Testis (tissue), 3 donors: ENCODE results near the gene SLCO3A1. TPM values are rescaled to one million over a fixed set of nuclear protein-coding genes. Genes with fewer than 3 reads are reported as not detected.
A peak's percentile ranks its signal among the peaks of the same experiment; 100 is the strongest.
"Not testable (repeated sequence)": the region's sequence is repeated elsewhere in the genome, so short reads cannot be mapped to it uniquely, and the experiment has no call there.

ENCODE experiments used
- DNase-seq: peaks from one replicate; pipeline ENCODE4 v3.0.0-alpha.2; 2019
- H3K27ac ChIP-seq, 2 donors: fragments of 200-600 bp; sonication (generic); one replicate each; pipeline ENCODE4 v1.5.1; 2019
- H3K27me3 ChIP-seq: fragments of 200-600 bp; sonication (generic); one replicate; pipeline ENCODE4 v1.5.1; 2019
- H3K36me3 ChIP-seq: fragments of 200-600 bp; sonication (generic); one replicate; pipeline ENCODE4 v1.5.1; 2017; ENCODE audit warnings: low read depth; ENCODE audit errors: missing control alignments
- H3K4me1 ChIP-seq: fragments of 200-600 bp; sonication (generic); one replicate; pipeline ENCODE4 v1.5.1; 2019
- H3K4me3 ChIP-seq, 2 donors: fragments of 200-600 bp; sonication (generic); one replicate each; pipeline ENCODE4 v1.5.1; 2017 to 2019
- H3K9me3 ChIP-seq: fragments of 200-600 bp; sonication (generic); one replicate; pipeline ENCODE4 v1.5.1; 2017
- POLR2A ChIP-seq: fragments of 450-650 bp; IDR thresholded peaks from one replicate; pipeline ENCODE4 v1.6.1; 2017; ENCODE audit warnings: antibody characterized with exemption, mild to moderate bottlenecking, moderate library complexity
- WGBS, 2 donors: methylation state at CpG; one replicate each; pipeline ENCODE4 v1.1.5; 2018; 5-methylcytosine and 5-hydroxymethylcytosine counted together
- intact Hi-C: fragments of 100-400 bp; cut with DNase I; formaldehyde crosslinking; loops from one replicate; pipeline ENCODE4 v1.15.1; 2023; ENCODE audit warnings: low total_unique reads
- polyA plus RNA-seq: library from polyadenylated mRNA; stranded (reverse); fragments of 350-450 nt; fragmentation: Illumina TruSeq; extraction: RNeasy Lipid Tissue Mini Kit (QIAGEN cat#74804); gene quantifications from one replicate; pipeline ENCODE4 v1.2.3, GENCODE V29; 2014; ENCODE audit warnings: low read depth, low replicate concordance; ENCODE audit not compliant: insufficient read depth
- total RNA-seq, 2 donors: library from RNA; depleted of rRNA; stranded (reverse); fragments of >200 nt; gene quantifications; one replicate each; pipeline ENCODE4 v1.2.3, GENCODE V29; 2016
- TF ChIP-seq, protein P1 (sequence below), 3 experiments: fragments of 450-650 bp in 2 of 3; fragments of 200-600 bp in 1 of 3; sonication (generic) in 1 of 3; IDR thresholded peaks; one replicate each; pipeline ENCODE4 v1.5.1; 2016 to 2019; ENCODE audit warnings: antibody characterized with exemption in 3 of 3, mild to moderate bottlenecking in 2 of 3, moderate library complexity in 1 of 3

Gene SLCO3A1
- total and polyA plus RNA-seq, 3 donors from 2014 or later = 76.3 to 144 (median 77.2) TPM

DNA sequence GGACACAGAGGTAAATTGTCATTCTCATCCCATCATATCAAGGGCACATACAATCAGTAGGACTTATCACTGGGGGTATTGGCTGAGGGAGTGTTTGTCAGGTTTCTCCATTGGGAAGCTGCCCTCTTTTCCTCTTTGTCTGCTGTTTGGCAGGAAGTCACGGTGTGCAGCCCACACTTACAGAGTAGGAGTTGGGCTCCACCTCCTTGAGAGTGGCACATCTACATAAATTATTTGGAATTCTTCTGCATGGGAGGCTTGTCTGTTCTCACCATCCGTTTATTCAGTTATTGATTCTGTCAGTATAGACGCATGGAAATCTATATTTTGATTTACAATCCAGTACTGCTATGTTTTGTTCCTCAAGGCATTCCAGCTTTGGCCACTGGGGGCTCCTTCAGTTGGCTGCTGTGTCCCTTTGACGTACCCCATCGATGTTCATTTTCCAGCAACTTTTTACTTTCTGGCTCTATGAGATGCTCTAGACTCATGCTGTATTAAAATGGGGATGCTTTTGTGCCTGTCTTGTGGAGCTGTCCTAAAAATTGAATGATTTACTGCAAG, 200.3 kb downstream of the SLCO3A1 start:
- intact Hi-C loops = no loop called here
- H3K27ac ChIP-seq = no peak overlapping the region
- DNase-seq = no peak
- H3K36me3 ChIP-seq = no peaks in the 10 kb centered on the region
- WGBS, 2 donors = 64 to 71% methylated on average over 5 of the region's 5 CpGs
- TF ChIP-seq, protein P1, sequence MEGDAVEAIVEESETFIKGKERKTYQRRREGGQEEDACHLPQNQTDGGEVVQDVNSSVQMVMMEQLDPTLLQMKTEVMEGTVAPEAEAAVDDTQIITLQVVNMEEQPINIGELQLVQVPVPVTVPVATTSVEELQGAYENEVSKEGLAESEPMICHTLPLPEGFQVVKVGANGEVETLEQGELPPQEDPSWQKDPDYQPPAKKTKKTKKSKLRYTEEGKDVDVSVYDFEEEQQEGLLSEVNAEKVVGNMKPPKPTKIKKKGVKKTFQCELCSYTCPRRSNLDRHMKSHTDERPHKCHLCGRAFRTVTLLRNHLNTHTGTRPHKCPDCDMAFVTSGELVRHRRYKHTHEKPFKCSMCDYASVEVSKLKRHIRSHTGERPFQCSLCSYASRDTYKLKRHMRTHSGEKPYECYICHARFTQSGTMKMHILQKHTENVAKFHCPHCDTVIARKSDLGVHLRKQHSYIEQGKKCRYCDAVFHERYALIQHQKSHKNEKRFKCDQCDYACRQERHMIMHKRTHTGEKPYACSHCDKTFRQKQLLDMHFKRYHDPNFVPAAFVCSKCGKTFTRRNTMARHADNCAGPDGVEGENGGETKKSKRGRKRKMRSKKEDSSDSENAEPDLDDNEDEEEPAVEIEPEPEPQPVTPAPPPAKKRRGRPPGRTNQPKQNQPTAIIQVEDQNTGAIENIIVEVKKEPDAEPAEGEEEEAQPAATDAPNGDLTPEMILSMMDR (IDR thresholded peaks at IDR 0.05) = peak in 2 of 3 experiments; percentile 5 to 38
- no peak for TF ChIP-seq POLR2A
- H3K9me3 ChIP-seq = no peaks in the 10 kb centered on the region
- H3K4me1 ChIP-seq = no peaks in the 10 kb centered on the region
- H3K27me3 ChIP-seq = no peaks in the 10 kb centered on the region
- H3K4me3 ChIP-seq = no peak overlapping the region

DNA sequence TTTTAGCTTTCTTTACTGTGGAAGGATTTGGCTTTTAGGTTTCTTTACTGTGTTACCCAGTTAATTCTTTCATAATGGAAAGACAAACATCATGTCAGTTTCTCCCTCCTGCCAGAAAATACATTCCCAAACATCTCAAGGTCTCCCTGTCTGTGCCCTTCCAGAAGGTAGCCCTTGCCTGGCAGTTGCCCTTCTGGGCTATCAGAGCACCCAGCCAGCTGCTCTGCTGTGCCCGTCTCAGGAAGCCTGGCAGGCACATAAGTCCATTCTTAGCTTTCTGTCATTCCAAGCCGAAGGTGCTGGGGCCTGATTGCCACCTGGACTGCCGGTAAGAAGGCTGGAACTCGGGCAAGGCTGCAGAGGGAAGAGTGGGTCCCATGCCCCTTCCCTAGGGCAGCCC, 203.4 kb downstream of the SLCO3A1 start:
- H3K27ac ChIP-seq = no peak overlapping the region
- H3K36me3 ChIP-seq = no peaks in the 10 kb centered on the region
- H3K9me3 ChIP-seq = no peaks in the 10 kb centered on the region
- WGBS, 2 donors = 56 to 67% methylated on average over 3 to 4 of the region's 4 CpGs
- intact Hi-C loops = no loop called here
- no peaks in the 10 kb centered on the region for H3K27me3 ChIP-seq
- no peak overlapping the region for H3K4me3 ChIP-seq
- H3K4me1 ChIP-seq = no peaks in the 10 kb centered on the region
- DNase-seq = no peak
- no peak for TF ChIP-seq POLR2A

DNA sequence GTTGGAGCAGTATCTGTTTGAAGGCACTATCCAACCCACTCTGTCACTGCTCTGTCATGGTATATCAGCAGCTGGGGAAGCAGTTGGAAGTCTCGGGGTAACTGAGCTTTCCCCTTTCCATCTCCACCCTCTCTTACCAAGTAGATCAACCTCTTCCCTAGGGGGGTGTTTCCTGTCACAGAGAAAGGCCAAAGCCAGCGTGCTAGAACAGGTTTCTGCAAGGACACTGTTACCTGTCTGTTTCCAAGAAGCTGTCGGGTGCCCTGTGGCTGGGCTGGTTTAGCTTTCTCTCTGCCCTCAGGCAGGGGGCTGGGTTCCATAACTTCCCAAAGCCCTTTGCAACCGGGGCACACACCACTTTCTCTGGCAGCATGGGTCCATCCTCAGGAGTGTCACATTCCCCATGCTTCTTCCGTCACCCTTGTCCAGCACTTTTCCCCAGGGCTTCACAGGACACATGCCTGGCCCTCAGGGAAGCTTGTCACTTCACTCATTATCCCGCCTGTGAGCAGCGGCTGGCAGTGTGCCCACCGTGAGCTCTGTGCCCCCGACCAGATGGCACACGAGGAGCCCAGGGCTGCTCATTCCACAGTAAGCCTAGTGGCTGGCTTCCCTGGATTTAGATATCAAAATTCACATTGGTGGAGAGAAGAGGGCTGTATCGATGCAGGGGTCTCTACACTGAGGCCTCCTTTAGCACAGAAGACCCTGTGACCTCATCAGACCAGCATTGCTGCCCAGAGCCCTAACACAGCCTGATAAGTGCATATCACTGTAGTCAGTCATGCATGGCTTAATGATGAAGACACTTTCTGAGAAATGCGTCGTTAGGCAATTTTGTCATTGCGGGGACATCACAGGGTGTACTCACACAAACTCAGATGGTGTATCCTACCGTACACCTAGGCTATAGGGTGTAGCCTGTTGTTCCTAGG, 205.8 kb downstream of the SLCO3A1 start:
- H3K4me3 ChIP-seq = no peak overlapping the region
- no peaks in the 10 kb centered on the region for H3K27me3 ChIP-seq
- 87 to 94% methylated on average over 15 of the region's 15 CpGs for WGBS, 2 donors
- no peak overlapping the region for H3K27ac ChIP-seq
- intact Hi-C loops = no loop called here
- no peaks in the 10 kb centered on the region for H3K9me3 ChIP-seq
- no peaks in the 10 kb centered on the region for H3K36me3 ChIP-seq
- no peak for DNase-seq
- no peaks in the 10 kb centered on the region for H3K4me1 ChIP-seq
- no peak for TF ChIP-seq POLR2A
- TF ChIP-seq, protein P1 (IDR thresholded peaks at IDR 0.05) = no peak

DNA sequence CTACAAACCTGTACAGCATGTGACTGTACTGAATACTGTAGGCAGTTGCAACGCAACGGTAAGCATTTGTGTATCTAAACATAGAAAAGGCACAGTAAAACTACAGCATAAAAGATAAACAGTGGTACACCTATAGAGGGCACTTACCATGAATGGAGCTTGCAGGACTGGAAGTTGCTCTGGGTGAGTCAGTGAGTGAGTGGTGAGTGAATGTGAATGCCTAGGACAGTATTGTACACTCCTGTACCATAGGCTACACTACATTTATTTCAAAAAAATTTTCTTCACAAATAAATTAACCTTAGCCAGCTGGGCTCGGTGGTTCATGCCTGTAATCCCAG, 206.4 kb downstream of the SLCO3A1 start:
- H3K9me3 ChIP-seq, H3K4me3 ChIP-seq, H3K36me3 ChIP-seq, DNase-seq, H3K27me3 ChIP-seq, intact Hi-C loops, H3K27ac ChIP-seq, H3K4me1 ChIP-seq: not testable (repeated sequence)
- WGBS, 2 donors = 74 to 75% methylated on average over 3 of the region's 3 CpGs

DNA sequence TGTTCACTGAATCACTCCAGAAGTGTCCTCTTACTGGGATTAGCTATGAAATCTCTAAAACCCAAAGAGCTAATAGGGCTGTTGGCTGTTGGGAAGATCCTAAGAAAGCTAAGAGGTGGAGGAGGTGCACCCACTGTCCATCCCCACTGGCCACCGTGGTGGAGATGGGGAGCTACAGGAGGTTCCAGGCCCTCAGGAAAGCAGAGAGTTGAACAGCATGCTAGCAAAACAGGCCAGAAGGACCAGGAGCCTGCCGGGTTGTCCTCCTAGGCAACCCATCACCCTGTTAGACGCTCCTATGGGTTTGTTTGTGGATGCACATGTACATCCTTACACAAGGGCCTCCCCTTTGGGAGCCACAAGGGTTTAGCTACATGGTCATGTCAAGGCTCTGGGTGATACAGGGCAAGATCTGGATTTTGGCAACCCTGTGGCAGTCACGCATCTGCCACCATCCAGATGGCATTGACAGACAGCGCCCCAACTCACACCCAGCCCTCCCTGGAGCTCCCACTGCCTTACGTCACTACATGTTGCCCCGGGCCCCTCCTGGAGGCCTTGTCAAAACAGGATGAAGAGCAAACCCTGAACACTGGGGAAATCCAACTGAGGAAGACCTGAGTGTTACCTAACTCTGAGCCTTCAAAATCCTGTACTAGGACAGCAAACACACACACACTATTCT, 208.1 kb downstream of the SLCO3A1 start:
- no peak for DNase-seq
- H3K4me3 ChIP-seq = no peak overlapping the region
- H3K27ac ChIP-seq = no peak overlapping the region
- intact Hi-C loops = no loop called here
- H3K4me1 ChIP-seq = no peaks in the 10 kb centered on the region
- H3K36me3 ChIP-seq = no peaks in the 10 kb centered on the region
- H3K9me3 ChIP-seq = no peaks in the 10 kb centered on the region
- 84 to 96% methylated on average over 5 to 7 of the region's 7 CpGs for WGBS, 2 donors
- no peaks in the 10 kb centered on the region for H3K27me3 ChIP-seq
- TF ChIP-seq, protein P1 (IDR thresholded peaks at IDR 0.05) = no peak
- TF ChIP-seq POLR2A = no peak
